ENCODE data around the gene PJA1.

The PJA1 gene

DNA sequence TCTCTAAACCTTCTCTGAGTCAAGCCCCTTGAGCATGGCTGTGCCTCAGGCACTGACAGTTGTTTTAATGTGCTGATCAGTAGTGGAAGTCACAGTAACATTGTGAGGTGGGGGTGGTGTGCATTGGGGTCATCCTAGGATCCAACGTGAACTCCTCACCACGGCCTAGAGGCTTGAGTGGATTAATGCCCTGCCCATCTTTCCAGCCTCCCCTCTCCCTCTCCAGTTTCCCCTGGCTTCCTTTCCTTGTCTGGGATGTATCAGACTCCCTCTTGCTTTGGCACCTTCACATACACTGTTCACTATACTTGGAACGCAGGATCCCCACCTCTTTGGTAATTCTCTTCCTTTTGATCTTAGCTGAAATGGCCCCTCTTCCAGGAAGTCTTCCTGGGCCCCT lies 13.3 kb upstream of the PJA1 start:
- no peak for TF ChIP-seq SIN3A (IDR thresholded peaks at IDR 0.05; ENCODE audit: borderline replicate concordance, insufficient read depth, low read length)
- TF ChIP-seq FOXP2 (optimal IDR thresholded peaks at IDR 0.05; ENCODE audit: borderline replicate concordance, extremely low read depth, extremely low read length, insufficient read depth): no peak
- no peak for TF ChIP-seq TAF1 (IDR thresholded peaks at IDR 0.05; ENCODE audit: borderline replicate concordance, insufficient read depth, low read length)
- no peak for TF ChIP-seq POLR2AphosphoS5 (IDR thresholded peaks at IDR 0.05; ENCODE audit: low read depth, low read length)
- TF ChIP-seq, protein P1, sequence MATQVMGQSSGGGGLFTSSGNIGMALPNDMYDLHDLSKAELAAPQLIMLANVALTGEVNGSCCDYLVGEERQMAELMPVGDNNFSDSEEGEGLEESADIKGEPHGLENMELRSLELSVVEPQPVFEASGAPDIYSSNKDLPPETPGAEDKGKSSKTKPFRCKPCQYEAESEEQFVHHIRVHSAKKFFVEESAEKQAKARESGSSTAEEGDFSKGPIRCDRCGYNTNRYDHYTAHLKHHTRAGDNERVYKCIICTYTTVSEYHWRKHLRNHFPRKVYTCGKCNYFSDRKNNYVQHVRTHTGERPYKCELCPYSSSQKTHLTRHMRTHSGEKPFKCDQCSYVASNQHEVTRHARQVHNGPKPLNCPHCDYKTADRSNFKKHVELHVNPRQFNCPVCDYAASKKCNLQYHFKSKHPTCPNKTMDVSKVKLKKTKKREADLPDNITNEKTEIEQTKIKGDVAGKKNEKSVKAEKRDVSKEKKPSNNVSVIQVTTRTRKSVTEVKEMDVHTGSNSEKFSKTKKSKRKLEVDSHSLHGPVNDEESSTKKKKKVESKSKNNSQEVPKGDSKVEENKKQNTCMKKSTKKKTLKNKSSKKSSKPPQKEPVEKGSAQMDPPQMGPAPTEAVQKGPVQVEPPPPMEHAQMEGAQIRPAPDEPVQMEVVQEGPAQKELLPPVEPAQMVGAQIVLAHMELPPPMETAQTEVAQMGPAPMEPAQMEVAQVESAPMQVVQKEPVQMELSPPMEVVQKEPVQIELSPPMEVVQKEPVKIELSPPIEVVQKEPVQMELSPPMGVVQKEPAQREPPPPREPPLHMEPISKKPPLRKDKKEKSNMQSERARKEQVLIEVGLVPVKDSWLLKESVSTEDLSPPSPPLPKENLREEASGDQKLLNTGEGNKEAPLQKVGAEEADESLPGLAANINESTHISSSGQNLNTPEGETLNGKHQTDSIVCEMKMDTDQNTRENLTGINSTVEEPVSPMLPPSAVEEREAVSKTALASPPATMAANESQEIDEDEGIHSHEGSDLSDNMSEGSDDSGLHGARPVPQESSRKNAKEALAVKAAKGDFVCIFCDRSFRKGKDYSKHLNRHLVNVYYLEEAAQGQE (IDR thresholded peaks at IDR 0.05; ENCODE audit: insufficient read depth in 1 of 2, low read depth in 2 of 2, low read length in 2 of 2): no peak

DNA sequence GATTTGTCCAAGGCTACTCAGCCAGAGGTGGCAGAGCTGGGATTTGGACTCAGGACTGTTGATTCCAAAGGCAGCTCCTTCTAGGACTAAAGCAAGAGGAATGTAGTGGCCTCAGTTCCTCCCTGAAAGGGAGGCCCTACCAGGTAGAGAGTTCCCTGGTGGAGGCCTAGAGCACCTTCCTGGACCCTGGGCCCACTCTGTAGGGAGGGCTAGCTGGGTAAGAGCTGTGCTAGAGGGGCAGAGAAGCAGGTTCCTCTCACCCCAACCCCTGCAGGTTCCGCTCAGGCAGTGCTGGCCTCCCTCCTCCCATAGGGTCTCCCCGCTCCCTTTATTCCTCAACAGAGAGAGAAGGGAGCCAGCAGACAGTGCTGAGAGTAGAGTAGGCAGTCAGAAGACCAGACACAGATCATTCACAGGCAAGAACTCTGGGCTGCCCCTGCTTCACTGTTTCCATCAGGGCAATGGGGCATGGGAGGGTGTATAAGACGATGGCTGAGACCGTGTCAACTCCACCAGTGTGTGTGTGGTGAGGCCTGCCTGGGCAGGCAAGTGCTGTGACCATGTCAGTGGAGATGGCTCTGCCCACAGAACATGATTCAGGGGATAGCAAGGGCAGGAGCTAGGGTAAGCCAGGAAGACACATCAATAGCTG lies 12.4 kb upstream of the PJA1 start:
- TF ChIP-seq TAF1 (IDR thresholded peaks at IDR 0.05; ENCODE audit: borderline replicate concordance, insufficient read depth, low read length): no peak
- TF ChIP-seq, protein P1 (IDR thresholded peaks at IDR 0.05; ENCODE audit: insufficient read depth in 1 of 2, low read depth in 2 of 2, low read length in 2 of 2): no peak
- no peak for TF ChIP-seq SIN3A (IDR thresholded peaks at IDR 0.05; ENCODE audit: borderline replicate concordance, insufficient read depth, low read length)
- TF ChIP-seq FOXP2 (optimal IDR thresholded peaks at IDR 0.05; ENCODE audit: borderline replicate concordance, extremely low read depth, extremely low read length, insufficient read depth): no peak
- no peak for TF ChIP-seq POLR2AphosphoS5 (IDR thresholded peaks at IDR 0.05; ENCODE audit: low read depth, low read length)

DNA sequence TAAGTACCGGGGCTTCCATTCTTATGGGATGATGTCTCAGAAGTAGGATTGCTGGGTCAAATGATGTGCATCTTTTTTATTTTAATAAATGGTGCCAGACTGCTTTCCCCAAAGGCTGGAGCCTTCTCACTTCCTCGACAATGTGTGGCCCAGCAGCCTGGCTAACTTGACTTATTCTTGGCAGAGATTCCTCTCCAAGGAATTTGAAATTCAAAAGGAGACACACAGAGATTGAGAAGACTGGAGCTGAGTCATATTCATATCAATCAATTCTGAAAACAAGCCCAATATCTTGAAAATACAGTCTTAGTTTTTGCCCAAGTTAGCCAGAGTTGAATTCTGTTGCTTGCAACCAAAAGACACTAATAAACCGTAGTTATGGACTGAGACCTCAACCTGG lies 10.8 kb upstream of the PJA1 start:
- TF ChIP-seq, protein P1 (IDR thresholded peaks at IDR 0.05; ENCODE audit: insufficient read depth in 1 of 2, low read depth in 2 of 2, low read length in 2 of 2): no peak
- TF ChIP-seq POLR2AphosphoS5 (IDR thresholded peaks at IDR 0.05; ENCODE audit: low read depth, low read length) (no peak), SIN3A (IDR thresholded peaks at IDR 0.05; ENCODE audit: borderline replicate concordance, insufficient read depth, low read length) (no peak), TAF1 (IDR thresholded peaks at IDR 0.05; ENCODE audit: borderline replicate concordance, insufficient read depth, low read length) (no peak), FOXP2 (optimal IDR thresholded peaks at IDR 0.05; ENCODE audit: borderline replicate concordance, extremely low read depth, extremely low read length, insufficient read depth) (no peak)

DNA sequence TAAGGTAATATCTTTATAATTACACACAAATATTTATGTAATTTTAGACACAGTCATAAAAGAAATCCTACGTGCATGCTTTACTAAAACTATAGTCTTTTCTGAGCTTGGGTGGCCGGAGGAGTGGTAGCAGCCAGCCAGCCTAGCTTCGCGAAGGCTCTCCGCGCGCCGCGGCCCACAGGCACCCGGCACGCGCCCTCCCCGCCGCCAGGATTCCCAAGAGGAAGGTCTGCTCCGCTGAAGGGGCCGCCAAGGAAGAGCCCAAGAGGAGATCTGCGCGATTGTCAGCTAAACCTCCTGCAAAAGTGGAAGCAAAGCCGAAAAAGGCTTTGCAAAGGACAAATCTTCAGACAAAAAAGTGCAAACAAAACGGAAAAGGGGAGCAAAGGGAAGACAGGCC lies 8.7 kb upstream of the PJA1 start:
- no peak for TF ChIP-seq TAF1 (IDR thresholded peaks at IDR 0.05; ENCODE audit: borderline replicate concordance, insufficient read depth, low read length)
- TF ChIP-seq POLR2AphosphoS5 (IDR thresholded peaks at IDR 0.05; ENCODE audit: low read depth, low read length): no peak
- TF ChIP-seq FOXP2 (optimal IDR thresholded peaks at IDR 0.05; ENCODE audit: borderline replicate concordance, extremely low read depth, extremely low read length, insufficient read depth): no peak
- TF ChIP-seq, protein P1 (IDR thresholded peaks at IDR 0.05; ENCODE audit: insufficient read depth in 1 of 2, low read depth in 2 of 2, low read length in 2 of 2): no peak
- no peak for TF ChIP-seq SIN3A (IDR thresholded peaks at IDR 0.05; ENCODE audit: borderline replicate concordance, insufficient read depth, low read length)
